NCI-H1092 treated with DMSO at 0.1 percent for 48 hours (cell line): Measurements from ENCODE around the gene ORM2.
"Not testable (repeated sequence)": the region's sequence is repeated elsewhere in the genome, so short reads cannot be mapped to it uniquely, and the experiment has no call there.

Experiments used
- DNase-seq: peaks from one replicate; lab custom pipeline; 2025; lab: John Stamatoyannopoulos, UW

The ORM2 gene

DNA sequence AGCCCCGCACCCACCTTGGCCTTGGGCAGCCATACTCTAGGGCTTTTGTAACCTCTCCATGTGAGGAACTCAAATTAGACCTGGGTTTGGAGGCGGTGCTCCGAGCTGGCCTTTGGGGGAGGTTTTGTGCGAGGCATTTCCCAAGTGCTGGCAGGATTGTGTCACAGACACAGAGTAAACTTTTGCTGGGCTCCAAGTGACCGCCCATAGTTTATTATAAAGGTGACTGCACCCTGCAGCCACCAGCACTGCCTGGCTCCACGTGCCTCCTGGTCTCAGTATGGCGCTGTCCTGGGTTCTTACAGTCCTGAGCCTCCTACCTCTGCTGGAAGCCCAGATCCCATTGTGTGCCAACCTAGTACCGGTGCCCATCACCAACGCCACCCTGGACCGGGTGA, at the start of gene ORM2:
ORM2 (plus strand) TSS at position 245 of the 398 bp plus-strand sequence; CDS start at position 281, 36 bp downstream.
- not testable (repeated sequence) for DNase-seq

DNA sequence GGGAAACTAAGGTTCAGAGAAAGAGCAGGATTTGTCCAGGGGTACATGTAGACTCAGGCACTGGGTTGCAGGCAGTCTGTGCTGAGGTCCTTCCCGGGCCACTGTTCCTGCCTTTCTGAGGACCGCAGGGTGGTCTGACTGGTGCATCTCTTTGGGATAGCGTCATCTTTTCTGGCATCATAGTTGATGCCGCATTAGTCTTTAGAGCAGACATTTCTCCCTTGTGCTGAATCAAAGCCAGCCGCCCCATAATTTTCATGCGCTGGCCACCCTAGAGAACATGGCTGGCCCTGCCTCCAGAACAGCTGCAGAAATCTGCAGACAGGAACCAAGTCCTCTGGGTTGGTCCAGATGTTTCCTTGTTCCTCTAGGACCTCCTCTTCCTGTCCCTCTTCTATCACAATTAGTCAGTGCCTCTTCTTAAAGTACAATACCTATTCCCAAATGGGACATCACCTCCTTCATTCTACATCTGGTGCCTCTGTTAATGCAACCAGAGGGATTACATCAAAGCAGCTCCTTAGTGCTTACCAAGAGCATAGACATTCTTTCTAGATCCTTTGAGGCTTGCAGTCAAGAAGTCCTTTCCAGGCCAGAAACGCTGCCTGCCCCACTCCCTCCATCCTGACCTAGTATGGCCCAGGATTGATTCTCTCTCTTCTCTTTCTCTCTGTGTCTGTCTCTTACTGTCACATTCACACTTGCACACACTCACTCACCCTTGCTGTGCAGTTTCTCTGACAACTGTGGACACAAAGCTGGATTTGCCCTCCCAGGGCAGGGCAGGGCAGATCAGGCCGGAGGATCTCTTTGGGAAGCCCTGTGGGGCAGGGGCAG, 48.8 kb upstream of the ORM2 start:
- DNase-seq: no peak

GRCh38 chr9:114281473-114282103, 48.1 kb upstream of the ORM2 start:
- no peak for DNase-seq

- no peak for DNase-seq
Measured at GRCh38 chr9:114282104-114282485, 47.6 kb upstream of the ORM2 start.

DNA sequence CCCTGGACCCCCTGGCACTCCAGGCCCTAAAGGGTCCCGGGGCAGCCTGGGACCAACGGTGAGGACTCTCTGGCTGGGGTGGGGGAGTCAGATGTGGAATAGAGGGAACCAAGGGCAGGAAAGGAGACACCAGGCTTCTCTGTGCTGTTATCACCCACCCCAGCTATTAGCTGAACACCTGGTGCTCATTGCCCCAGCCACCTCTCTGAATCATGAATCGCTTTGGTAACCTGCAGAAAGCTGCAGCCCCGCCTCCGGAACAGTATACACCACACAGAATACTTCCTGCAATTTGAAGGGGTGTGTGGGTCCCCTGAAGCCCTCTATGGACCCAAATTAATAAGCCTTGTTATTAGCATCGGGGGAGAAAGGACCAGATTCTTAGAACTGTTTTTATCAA, 47.2 kb upstream of the ORM2 start:
- no peak for DNase-seq

- no peak for DNase-seq
Measured at GRCh38 chr9:114282926-114283325, 46.7 kb upstream of the ORM2 start.

DNA sequence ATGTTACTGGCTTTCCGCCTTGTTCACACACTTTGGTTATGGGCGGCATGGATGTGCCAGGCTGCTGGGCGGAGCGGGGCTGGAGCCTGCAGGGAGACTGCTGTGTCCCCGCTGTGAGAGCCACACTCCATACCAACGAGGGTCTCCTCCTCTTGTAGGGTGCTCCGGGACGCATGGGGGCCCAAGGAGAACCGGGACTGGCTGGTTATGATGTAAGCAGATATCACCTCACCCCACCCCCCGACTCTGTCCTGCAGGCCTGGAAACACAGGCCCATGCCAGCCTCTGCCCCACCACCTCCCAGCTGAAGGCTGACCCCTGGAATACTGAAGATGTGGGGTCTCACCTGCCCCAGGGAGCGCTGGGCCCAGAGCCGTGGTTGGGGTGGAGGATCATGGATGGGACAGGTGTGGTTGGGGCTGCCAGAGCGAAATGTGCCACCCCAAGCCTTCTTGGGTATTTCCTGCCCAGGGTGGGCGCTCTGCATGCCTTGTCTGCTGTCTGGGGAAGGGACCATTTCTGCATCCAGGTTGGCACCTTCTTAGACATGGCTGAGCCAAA, 46.0 kb upstream of the ORM2 start:
- no peak for DNase-seq

- DNase-seq: no peak
Measured at GRCh38 chr9:114284316-114285060, 45.2 kb upstream of the ORM2 start.

DNA sequence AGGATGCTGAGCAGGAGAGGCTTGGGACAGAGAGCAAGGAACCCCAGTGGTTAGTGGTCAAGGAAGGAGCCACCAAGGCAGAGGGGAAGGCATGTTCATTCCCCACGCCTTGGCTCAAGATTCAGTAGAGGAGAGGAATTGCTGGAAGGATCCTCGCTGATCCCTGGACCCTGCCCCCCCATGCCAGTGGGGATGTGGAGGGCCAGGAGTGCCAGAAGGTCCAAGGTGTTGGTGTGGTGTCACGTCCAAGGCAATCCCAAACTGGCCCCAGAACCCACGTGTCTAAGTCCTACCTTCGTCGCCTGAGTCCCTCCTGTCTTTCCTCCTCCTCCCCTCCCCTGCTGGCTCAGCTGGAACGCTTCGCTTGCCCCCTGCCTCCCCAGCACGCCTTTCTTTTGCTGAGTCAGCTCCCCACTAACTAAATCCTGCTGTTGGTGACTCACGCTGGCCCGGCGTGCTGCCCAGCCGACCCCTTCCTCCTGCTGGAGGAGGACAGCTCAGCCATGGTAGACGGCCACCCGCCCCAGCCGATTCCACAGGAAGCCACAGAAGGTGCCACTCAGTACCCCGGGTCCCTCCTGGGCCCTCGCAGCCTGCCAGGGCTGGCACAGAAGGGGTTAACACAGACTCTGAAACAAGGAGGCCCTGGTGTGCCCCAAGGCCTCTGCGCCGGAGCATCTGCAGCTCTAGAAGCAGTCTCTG, 44.4 kb upstream of the ORM2 start:
- no peak for DNase-seq

- DNase-seq: no peak
Measured at GRCh38 chr9:114286146-114286679, 43.5 kb upstream of the ORM2 start.

GRCh38 chr9:114287001-114287762, 42.5 kb upstream of the ORM2 start:
- DNase-seq: peak; percentile 29

DNA sequence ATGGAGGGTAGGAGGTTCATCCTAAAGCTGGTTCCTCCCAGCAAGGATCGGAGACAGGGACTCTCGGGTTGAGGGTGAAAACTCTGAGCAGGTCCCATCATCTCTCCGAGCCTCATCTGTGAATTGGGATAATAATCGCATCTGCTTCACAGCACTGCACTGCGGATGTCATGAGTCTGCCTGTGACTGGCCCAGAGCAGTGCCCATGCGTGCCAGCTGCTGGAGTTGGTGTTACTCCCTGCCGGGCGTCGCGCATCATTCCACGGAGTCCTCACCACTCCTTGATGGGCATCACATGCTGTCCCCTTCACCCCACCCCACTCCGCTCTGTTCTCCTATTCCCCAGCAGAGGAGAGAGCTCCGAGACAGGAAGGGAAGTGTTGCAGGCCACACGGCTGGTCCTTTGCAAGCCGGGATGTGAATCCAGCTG, 41.9 kb upstream of the ORM2 start:
- no peak for DNase-seq

GRCh38 chr9:114288193-114289091, 41.2 kb upstream of the ORM2 start:
- DNase-seq: no peak

GRCh38 chr9:114289106-114289505, 40.6 kb upstream of the ORM2 start:
- DNase-seq: no peak

DNA sequence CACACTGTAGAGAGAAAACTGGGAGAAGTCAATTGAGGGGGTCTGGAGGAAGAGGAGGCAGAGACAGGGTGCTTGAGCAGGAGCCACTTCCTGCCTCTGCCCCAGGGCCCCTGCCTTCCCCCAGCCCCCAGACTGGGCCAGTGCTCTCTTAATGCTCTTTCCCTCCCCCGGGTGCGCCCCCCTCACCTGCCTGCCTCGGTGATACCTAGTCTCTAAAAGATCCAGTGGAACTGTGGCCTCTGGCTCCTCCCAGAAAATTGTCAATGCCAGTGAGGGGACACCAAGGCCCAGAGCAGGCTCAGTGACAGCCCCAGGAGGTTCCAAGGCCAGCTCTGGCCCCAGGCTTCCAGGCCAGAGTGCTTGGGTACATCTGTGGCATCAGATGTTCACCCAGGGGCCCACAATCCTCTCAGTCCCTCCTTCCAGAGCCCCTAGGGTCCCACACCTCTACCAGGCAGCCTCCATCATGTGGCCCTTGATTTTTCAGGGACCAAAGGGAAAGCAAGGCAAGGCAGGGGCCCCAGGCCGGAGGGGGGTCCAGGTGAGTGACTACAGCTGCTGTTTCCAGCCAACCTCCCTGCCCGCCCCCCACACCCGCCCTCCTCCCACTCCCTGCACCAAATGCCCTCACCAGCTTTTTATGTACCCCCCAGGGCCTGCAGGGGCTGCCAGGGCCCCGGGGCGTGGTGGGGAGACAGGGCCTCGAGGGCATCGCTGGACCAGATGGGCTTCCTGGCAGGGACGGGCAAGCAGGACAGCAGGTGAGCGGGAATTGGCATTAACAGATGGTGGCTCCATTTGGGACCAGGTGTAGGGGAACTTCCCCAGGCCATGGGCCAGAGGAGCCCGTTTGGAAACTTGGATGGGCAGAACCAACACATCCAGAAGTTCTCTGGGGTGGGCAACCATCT, 39.8 kb upstream of the ORM2 start:
- no peak for DNase-seq

GRCh38 chr9:114290561-114290986, 39.1 kb upstream of the ORM2 start:
- DNase-seq: no peak

- DNase-seq: peak; percentile 24
Measured at GRCh38 chr9:114291064-114291474, 38.6 kb upstream of the ORM2 start.

DNA sequence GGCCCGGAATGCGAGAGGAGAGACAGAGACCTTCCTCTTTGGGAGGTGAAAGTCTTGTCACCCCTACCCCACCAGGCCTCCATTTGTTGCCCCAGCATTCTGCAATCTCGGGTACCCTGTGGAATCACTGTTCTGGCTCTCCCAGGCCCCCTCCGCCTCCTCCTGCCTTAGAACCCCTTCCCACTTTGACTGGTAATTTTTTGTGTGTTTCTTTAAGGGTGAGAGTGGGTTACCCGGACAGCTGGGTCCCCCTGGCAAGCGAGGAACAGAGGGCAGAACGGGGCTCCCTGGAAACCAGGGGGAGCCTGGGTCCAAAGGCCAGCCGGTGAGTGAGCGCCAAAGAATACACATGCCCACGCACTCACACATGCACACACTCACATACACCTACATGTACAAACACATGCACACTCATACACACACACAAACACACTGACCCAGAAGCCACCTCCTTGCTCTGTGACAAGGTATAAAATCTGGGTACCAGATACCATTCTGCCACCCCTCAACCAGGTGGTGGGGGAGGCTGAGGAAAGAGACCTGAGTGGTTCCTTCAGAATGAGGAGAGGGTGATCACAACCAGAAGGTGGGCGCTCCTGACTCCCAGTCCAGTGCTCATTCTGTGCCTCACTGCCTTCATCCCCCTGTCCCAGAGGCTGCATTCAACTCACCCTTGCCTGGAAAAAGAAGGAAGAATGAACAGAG, 37.6 kb upstream of the ORM2 start:
- DNase-seq: no peak
